AG10803 (cell line): ENCODE measurements around the gene DDX60.
"Not testable (repeated sequence)": the region's sequence is repeated elsewhere in the genome, so short reads cannot be mapped to it uniquely, and the experiment has no call there.

Experiments used
- DNase-seq: peaks from one replicate; pipeline ENCODE4 v3.0.0; 2010; ENCODE audit warnings: low read depth
- H3K4me3 ChIP-seq: 2 replicates; pipeline ENCODE4 v1.5.1; 2011; ENCODE audit warnings: mild to moderate bottlenecking, low read length, control low read depth
- CTCF ChIP-seq: conservative IDR thresholded peaks from 2 replicates; pipeline ENCODE4 v1.5.1; 2011; ENCODE audit warnings: mild to moderate bottlenecking, low read length, control low read depth, inconsistent platforms

DDX60 gene

GRCh38 chr4:168293386-168293975 lies 25.1 kb downstream of the DDX60 start:
- H3K4me3 ChIP-seq, result no peak overlapping the region
- DNase-seq, result no peak
- TF ChIP-seq CTCF, result no peak

- no peak overlapping the region for H3K4me3 ChIP-seq
- no peak for DNase-seq
- TF ChIP-seq CTCF, result no peak
These were observed 27.3 kb downstream of the DDX60 start for GRCh38 chr4:168291242-168291641.

GRCh38 chr4:168285850-168286249 lies 32.7 kb downstream of the DDX60 start:
- not testable (repeated sequence) for H3K4me3 ChIP-seq, DNase-seq

- no peak for TF ChIP-seq CTCF
These were observed 39.0 kb downstream of the DDX60 start for GRCh38 chr4:168279556-168279955.

GRCh38 chr4:168275836-168276235 lies 42.7 kb downstream of the DDX60 start:
- H3K4me3 ChIP-seq, result no peak overlapping the region
- no peak for TF ChIP-seq CTCF
- no peak for DNase-seq

More at GRCh38 chr4:168279556-168279955, 39.0 kb downstream of the DDX60 start:
- H3K4me3 ChIP-seq, result no peak overlapping the region
- no peak for DNase-seq

- H3K4me3 ChIP-seq, result no peak overlapping the region
- DNase-seq, result no peak
- no peak for TF ChIP-seq CTCF
These were observed 43.7 kb downstream of the DDX60 start for GRCh38 chr4:168274871-168275270.

- no peak for TF ChIP-seq CTCF
- H3K4me3 ChIP-seq, result no peak overlapping the region
- no peak for DNase-seq
These were observed 44.7 kb downstream of the DDX60 start for GRCh38 chr4:168273838-168274237.

GRCh38 chr4:168272488-168272887 lies 46.1 kb downstream of the DDX60 start:
- TF ChIP-seq CTCF, result no peak
- no peak overlapping the region for H3K4me3 ChIP-seq
- no peak for DNase-seq
